HEK293 (cell line): ENCODE data around the gene ARHGEF12.

Experiments
- CTCF ChIA-PET: fragments of 350-600 bp; formaldehyde crosslinking; extraction: SDS; loops from one replicate; lab custom pipeline; 2021; ENCODE audit warnings: antibody characterized with exemption; lab: Yijun Ruan, JAX
- POLR2A ChIA-PET: fragments of 300-600 bp; formaldehyde crosslinking; extraction: SDS; loops from one replicate; lab custom pipeline; 2020; ENCODE audit warnings: antibody characterized with exemption, inconsistent platforms; lab: Yijun Ruan, JAX
- H3K27ac ChIP-seq: fragments of 200-500 bp; sonication (Bioruptor generic); 2 replicates; pipeline ENCODE4 v1.5.1; 2014; ENCODE audit warnings: low read depth, low read length, control low read depth, inconsistent platforms; ENCODE audit errors: extremely low read depth
- H3K36me3 ChIP-seq, 2 experiments: fragments of 200-500 bp in 1 of 2; sonication (Bioruptor generic) in 1 of 2; 1 replicate in 1 of 2; 2 replicates in 1 of 2; pipeline ENCODE4 v1.5.1; 2014 to 2017; ENCODE audit warnings: inconsistent platforms in 2 of 2, low read length in 2 of 2; ENCODE audit not compliant: control insufficient read depth in 2 of 2, insufficient read depth in 1 of 2
- H3K4me1 ChIP-seq: fragments of 200-500 bp; sonication (Bioruptor generic); 2 replicates; pipeline ENCODE4 v1.5.1; 2014; ENCODE audit warnings: mild to moderate bottlenecking, low read length, inconsistent platforms; ENCODE audit not compliant: control insufficient read depth, insufficient read depth
- H3K4me3 ChIP-seq: 2 replicates; pipeline ENCODE4 v1.5.1; 2011; ENCODE audit warnings: low read depth, mild to moderate bottlenecking, control low read depth, low read length, moderate library complexity
- H3K9me3 ChIP-seq: fragments of 200-500 bp; sonication (Bioruptor generic); 2 replicates; pipeline ENCODE4 v1.5.1; 2014; ENCODE audit warnings: low read depth, low read length, inconsistent platforms; ENCODE audit not compliant: control insufficient read depth, insufficient read depth
- ATF2 ChIP-seq: fragments of 450-650 bp; formaldehyde crosslinking; IDR thresholded peaks from 2 replicates; pipeline ENCODE4 v1.5.1; 2016; ENCODE audit warnings: missing biosample characterization, missing genetic modification characterization, low read depth
- PRDM10 ChIP-seq: fragments of 450-650 bp; formaldehyde crosslinking; IDR thresholded peaks from 2 replicates; pipeline ENCODE4 v1.5.1; 2016; ENCODE audit warnings: missing biosample characterization, missing genetic modification characterization
- ZFP3 ChIP-seq: fragments of 450-650 bp; formaldehyde crosslinking; IDR thresholded peaks from 2 replicates; pipeline ENCODE4 v1.5.1; 2016; ENCODE audit warnings: low read depth, missing biosample characterization, missing genetic modification characterization
- ZFP37 ChIP-seq: fragments of 450-650 bp; formaldehyde crosslinking; IDR thresholded peaks from 2 replicates; pipeline ENCODE4 v1.5.1; 2016; ENCODE audit warnings: missing biosample characterization, missing genetic modification characterization
- ZFP41 ChIP-seq: fragments of 450-650 bp; formaldehyde crosslinking; IDR thresholded peaks from 2 replicates; pipeline ENCODE4 v1.5.1; 2016; ENCODE audit warnings: missing biosample characterization, missing genetic modification characterization, borderline replicate concordance
- ZNF138 ChIP-seq: fragments of 450-650 bp; formaldehyde crosslinking; IDR thresholded peaks from 2 replicates; pipeline ENCODE4 v1.5.1; 2016; ENCODE audit warnings: missing biosample characterization, missing genetic modification characterization, borderline replicate concordance
- ZNF155 ChIP-seq: fragments of 450-650 bp; formaldehyde crosslinking; IDR thresholded peaks from 2 replicates; pipeline ENCODE4 v1.5.1; 2016; ENCODE audit warnings: missing biosample characterization, missing genetic modification characterization
- ZNF157 ChIP-seq: fragments of 450-650 bp; formaldehyde crosslinking; IDR thresholded peaks from 2 replicates; pipeline ENCODE4 v1.5.1; 2016; ENCODE audit warnings: missing biosample characterization, missing genetic modification characterization
- ZNF335 ChIP-seq: fragments of 450-650 bp; formaldehyde crosslinking; conservative IDR thresholded peaks from 2 replicates; pipeline ENCODE4 v1.5.1; 2016; ENCODE audit warnings: missing biosample characterization, missing genetic modification characterization
- ZNF366 ChIP-seq: fragments of 450-650 bp; formaldehyde crosslinking; conservative IDR thresholded peaks from 2 replicates; pipeline ENCODE4 v1.5.1; 2016; ENCODE audit warnings: missing biosample characterization, missing genetic modification characterization
- ZNF48 ChIP-seq: fragments of 450-650 bp; formaldehyde crosslinking; IDR thresholded peaks from 2 replicates; pipeline ENCODE4 v1.5.1; 2016; ENCODE audit warnings: missing biosample characterization, missing genetic modification characterization
- ZNF580 ChIP-seq: fragments of 450-650 bp; formaldehyde crosslinking; IDR thresholded peaks from 2 replicates; pipeline ENCODE4 v1.5.1; 2016; ENCODE audit warnings: missing biosample characterization, missing genetic modification characterization
- ZNF623 ChIP-seq: fragments of 450-650 bp; formaldehyde crosslinking; IDR thresholded peaks from 2 replicates; pipeline ENCODE4 v1.5.1; 2016; ENCODE audit warnings: missing biosample characterization, missing genetic modification characterization
- ZNF639 ChIP-seq: fragments of 450-650 bp; formaldehyde crosslinking; IDR thresholded peaks from 2 replicates; pipeline ENCODE4 v1.5.1; 2016; ENCODE audit warnings: missing biosample characterization, missing genetic modification characterization

The ARHGEF12 gene

GRCh38 chr11:120431633-120432032, 95.4 kb downstream of the ARHGEF12 start:
- no peak overlapping the region for H3K4me3 ChIP-seq

More at GRCh38 chr11:120431633-120432032, 95.4 kb downstream of the ARHGEF12 start:
- Histone ChIP-seq H3K36me3 (peaks cover 0 to 46% of the 10 kb centered on the region in 2 experiments; a peak in 1 of 3 replicates), H3K9me3 (no peaks in the 10 kb centered on the region), H3K4me1 (0 out of 2 replicates have a peak, but pooled peaks cover 4% of the 10 kb centered on the region), H3K27ac (no peak overlapping the region)
- POLR2A ChIA-PET = interaction anchor here (1.0 to 1.3 kb wide), 3 partner anchors 31 to 97 kb away, joined by 3 to 5 read pairs (median 3); no protein-coding TSS in a partner anchor
- no peak for TF ChIP-seq ZNF580
- TF ChIP-seq ZNF48 (tag by site-specific recombination) = no peak
- no peak for TF ChIP-seq ATF2 (tag by site-specific recombination)
- TF ChIP-seq ZNF623 (tag by site-specific recombination) = no peak
- no peak for TF ChIP-seq ZNF155 (tag by site-specific recombination)
- TF ChIP-seq ZNF157 (tag by site-specific recombination) = no peak
- TF ChIP-seq PRDM10 (tag by site-specific recombination) = no peak
- TF ChIP-seq ZFP41 (tag by site-specific recombination) = no peak
- TF ChIP-seq ZNF366 (tag by site-specific recombination) = no peak
- TF ChIP-seq ZNF138 = no peak
- no peak for TF ChIP-seq ZFP37 (tag by site-specific recombination)
- no peak for TF ChIP-seq ZNF335 (tag by site-specific recombination)
- TF ChIP-seq ZNF639 (tag by site-specific recombination) = no peak
- no peak for TF ChIP-seq ZFP3 (tag by site-specific recombination)
- CTCF ChIA-PET = interaction anchor here (0.5 to 2.1 kb wide), 12 partner anchors 14 to 96 kb away, joined by 3 to 9 read pairs (median 4); partner anchors contain the start of gene ARHGEF12
